Stimulated activated CD4-positive, alpha-beta T cell treated with anti-CD3 and anti-CD28 coated beads, Interleukin-1b, Interleukin-23, amount 100 ng/mL, for 48 hours (primary cell): ENCODE data around the gene WASF1.

Experiments used
- DNase-seq: peaks from one replicate; pipeline ENCODE4 v3.0.0-alpha.2; 2020

WASF1 gene

DNA sequence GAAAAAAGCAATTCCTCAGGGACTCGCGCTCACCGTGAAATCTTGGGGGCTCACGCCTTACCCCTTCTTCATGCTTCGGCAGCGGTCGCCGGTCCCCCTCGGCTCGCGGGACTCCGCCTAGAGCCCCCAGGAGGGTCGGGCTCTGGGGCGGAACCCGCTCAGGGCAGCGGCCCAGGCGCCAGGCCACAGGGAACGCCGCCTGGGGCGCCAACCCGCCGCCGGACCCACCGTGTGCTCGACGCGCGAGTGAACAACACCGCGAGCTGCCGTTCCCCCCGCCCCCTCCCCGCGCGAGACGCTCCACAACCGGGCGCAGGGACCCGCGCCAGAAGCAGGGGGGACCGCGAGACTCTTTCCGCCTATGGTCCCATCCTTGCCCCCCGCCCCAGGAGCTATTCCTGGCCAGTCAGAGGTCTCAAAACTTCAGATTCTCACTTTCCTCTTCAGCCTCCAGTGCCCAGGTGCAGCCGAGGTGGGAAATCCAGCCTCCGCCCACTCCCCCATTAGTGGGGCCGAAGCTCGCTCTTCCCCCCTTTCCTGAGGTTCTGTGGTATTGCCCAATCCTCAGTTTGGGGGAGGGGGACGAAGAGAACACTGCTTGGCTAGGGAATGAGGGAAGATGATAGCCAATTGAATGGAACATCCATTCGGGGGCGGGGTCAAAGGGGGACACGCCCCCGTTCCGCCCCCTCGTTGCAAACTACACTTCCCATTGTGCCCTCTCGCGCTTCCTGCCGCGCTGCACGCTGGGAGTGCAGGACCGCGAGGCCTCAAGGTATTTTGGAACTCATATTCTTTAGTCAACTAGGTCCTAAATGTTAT lies at the start of gene WASF1:
TSS of gene WASF1 (minus strand) at position 265 of the 822 bp plus-strand sequence. CDS start 52,069 bp downstream, outside the sequence.
- DNase-seq: peak; percentile 90

DNA sequence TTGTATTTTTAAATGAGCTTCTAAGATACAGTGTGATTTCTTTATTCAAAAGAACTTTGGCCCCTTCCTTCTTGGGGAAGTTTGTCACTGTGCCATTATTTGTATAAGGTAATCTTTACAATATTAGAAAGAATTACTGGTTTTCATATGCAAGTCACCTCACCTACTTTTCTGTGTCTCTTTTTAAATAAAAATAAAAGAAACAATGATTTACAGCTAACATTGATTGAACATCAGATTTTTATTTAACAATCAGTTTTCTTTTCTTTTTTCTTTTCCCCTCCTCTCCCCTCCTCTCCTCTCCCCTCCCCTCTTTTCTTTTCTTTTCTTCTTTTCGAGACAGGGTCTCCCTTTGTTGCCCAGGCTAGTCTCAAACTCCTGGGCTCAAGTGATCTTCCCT lies 46.8 kb upstream of the WASF1 start:
- no peak for DNase-seq

DNA sequence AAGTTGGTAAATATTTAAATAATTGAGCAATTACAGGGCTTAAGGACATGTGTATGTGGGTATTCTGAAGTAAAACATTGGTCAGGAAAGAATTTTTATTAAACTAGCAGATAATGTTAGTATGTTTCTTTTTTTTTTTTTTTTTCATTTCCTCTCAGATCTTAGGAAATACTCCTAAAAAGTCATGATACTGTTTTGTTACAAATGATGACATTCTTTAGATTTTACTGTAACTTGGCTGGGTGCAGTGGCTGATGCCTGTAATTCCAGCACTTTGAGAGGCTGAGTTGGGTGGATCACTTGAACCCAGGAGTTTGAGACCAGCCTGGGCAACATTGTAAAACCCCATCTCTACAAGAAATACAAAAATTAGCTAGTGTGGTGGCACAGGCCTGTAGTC lies 42.3 kb upstream of the WASF1 start:
- no peak for DNase-seq

DNA sequence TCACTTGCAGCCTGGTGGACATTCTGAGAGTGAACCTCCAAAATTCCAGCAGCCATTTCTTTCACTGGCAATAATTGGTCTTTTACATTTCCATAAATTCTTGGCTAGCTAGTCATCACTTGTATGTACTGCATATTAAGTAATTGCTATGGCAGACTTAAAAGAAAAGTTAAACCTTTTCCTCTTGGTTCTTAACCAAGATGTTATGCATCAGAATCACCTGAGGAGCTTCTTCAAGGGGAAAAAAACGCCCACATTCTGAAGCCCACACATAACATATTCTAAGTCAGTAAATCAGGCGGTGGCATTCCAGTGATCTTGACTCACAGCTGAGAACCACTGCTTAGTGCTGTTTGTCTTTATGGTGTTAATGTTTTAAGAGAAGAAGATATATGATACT lies 37.8 kb upstream of the WASF1 start:
- DNase-seq: no peak

DNA sequence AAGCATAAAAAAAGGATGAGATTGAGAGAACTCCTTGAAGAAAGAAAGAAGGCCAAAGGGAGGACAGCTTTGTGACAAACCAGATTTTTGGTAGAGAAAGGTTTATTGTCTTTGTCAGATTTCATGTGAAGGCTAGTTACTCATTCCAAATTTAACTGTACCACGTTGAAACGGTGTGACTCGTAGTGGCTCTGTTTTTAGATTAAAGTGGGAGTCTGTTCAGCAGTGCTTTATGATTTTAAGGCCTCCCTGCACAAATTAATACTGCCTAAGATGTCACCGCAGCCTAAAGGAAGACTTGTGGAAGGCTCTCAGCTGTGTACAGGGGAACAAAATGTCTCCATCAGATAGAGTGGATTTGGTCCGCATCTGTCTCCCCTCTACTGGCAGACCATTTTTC lies 36.7 kb upstream of the WASF1 start:
- no peak for DNase-seq

DNA sequence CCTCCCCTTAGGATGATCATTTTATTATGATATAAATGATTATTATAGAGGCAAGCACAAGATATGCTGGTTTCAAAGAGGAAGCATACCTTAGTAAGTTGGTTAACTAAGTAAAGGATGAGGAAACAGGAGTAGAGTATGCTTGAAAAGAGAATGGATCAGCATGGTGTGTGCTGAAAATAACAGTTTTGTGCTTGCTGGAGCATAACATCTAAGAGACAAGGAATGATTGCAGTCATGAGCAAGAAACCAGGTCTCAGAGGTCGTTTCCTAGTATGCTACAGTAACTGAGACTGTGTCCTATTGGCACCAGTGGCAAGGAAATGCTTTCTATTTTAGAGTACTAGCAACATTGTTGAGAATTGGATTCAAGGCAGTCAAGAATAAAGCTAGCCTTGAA lies 34.9 kb upstream of the WASF1 start:
- DNase-seq: no peak

DNA sequence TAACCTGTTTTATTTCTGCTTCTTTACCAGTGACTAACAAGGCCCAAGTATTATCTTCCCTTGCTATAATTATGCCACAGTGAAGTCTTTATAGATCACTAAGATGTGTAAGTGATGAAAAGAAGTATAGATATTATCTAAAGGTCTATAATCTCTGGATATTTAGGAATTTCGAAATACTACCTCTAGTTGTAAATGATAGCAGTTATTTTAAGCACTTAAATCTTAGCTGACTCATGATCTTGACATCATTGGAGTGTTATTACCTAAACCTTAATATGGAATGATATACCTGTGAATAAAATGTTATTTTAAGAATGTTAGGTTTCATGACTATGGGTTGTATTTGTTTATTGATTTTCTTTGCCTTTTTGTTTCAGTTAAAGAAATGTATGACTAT lies 32.3 kb upstream of the WASF1 start:
- DNase-seq: no peak

DNA sequence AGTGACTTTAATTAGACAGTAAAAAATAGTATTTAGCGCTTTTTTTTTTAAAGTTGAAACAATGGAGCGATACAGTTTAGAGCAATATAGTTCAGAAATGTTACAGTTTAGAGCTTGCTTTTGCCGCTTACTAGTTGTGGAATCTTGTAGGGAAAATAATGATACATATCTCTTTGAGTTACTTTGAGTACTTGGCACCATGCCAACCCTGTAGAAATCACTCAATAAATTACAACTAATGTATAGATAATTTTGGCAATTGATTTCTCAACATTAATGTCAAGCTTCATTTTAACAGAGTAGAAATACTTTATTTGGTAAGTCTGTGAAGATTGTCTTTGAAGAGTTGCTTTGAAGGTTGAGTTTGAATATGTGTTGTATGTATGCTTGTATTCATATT lies 28.2 kb upstream of the WASF1 start:
- DNase-seq: no peak

DNA sequence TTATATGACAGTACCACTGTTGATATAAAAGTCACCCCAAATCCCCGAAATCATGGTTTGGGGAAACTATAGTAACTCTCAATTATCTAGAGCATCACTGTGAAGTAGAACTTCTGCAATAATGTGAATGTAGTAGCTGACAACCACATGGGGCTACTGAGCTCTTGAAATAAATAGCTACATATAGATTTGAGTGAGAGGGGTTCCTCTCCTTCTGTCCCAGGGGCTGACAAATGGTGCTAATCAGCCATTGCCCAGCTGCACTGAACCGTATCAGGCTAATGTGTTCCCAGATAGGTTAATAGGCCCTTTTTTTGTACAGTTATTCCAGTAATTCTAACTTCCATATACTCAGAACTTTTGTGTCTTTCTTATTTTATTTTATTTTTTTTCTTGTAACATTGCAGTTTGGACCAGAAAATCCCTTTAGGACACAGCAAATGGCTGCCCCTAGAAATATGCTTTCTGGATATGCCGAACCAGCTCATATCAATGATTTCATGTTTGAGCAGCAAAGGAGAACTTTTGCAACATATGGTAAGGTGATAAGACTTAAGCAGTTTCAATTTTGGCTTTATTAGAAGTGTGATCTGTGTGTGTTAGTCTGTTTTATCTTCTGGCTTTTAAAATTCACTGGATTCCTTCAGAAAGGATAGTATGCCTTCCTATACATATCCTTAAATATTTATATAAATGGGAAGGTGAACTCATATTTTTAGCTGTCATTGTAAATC lies 21.8 kb upstream of the WASF1 start:
- no peak for DNase-seq

DNA sequence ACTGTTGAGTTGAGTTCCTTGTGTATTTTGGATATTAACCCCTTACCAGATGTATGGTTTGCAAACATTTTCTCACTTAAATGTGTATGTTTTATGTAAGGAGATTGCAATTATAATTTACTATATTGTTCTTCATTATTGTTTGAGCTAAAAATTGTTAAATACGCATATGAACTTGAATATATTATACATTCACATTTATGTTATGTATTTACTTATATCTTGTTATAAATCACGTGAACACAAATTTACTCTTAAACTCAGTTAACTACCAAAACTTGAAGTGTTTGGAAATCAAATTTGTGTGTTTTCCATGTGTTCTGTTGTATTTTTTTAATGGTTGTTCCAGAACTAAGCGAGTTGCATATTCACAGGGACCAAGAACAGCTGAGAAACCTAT lies 19.1 kb upstream of the WASF1 start:
- DNase-seq: no peak

DNA sequence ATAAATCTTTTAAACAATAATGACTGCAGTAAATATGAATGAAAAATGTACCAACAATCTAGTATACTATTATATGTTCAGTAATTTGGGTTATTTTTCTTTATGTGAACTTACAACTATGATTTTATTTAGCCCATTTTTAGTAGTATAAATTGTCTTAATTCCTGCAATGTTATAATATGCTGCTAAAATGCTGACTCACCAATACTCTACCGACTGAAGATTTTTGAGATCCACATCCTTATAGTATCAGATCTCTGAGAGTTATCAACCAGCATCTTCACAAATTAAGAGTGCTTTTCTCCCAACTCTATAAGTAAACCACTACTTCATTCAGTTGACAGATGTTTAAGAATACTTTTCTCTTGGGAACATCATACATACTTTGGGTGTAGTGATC lies 17.4 kb upstream of the WASF1 start:
- no peak for DNase-seq

DNA sequence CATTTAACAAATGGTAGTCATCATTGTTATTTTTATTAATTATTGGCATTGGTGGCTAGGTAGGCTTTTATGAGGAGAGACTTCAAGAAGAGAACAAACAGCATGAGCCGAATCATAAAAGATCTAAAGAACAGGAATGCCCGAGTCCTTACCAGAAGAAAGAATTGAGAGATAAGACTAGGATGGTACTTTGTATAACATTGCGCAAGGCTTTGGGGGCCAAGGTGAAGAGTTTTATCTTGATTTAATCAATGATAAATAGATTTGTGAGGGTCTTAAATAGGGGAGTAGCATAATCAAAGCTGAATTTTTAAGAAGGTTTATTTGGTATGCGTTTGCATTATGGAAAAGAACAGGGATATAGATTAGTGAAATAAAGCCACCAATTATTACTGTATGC lies 16.2 kb upstream of the WASF1 start:
- no peak for DNase-seq

DNA sequence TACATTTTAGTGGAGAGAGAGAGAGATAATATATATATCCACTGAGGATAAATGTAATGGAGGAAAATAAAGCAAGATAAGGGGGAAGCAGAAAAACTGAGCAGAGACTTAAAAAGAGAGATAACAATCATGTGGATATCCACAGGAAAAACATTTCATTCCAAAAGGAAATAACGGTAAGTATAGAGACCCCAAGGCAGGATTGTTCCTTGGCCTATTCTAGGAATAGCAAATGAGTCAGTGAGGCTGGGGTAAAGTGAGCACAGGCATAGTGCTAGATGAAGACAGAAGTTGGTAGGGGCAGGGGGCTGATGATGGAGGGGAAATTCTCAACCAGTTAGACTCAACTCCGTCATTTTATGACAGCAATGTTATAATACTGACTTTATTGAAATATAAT lies 12.0 kb upstream of the WASF1 start:
- no peak for DNase-seq

DNA sequence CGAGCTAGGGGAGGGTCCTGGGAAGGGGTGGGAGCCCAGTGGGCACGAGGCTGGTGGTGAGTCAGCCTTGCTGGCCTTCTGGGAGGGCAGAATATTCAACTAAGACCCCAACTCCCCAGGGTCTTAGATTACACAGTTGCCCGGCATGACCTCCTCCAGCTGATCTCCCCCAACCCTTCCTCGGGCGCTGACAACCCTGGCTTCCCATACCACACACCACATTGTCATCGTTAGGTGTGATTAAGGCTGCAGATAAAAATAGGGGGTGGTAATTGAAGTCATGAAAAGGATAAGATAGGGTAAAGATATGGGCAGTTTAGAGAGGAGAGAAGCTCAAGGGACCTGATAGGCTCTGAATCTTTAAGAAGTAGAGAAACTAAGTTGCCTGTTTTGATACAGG lies 11.3 kb upstream of the WASF1 start:
- no peak for DNase-seq

DNA sequence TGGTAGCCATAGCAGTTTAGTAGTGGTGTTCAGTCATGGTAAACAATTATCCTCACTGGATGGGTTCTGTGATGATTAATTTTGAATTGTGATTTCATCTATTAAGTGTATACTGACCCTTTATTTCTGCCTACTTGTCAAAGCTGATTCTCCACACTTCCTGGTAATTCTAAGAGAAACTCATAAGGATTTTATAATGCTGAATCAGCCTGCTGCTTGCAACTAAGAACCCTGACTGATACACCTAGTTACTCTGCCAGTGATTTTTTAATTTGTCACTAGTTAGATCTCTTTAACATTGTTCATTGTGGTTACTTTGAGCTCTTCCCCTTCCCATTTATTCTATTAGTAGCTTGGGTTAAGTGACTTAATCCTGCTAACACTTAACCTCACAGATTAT lies 9.3 kb upstream of the WASF1 start:
- DNase-seq: no peak

DNA sequence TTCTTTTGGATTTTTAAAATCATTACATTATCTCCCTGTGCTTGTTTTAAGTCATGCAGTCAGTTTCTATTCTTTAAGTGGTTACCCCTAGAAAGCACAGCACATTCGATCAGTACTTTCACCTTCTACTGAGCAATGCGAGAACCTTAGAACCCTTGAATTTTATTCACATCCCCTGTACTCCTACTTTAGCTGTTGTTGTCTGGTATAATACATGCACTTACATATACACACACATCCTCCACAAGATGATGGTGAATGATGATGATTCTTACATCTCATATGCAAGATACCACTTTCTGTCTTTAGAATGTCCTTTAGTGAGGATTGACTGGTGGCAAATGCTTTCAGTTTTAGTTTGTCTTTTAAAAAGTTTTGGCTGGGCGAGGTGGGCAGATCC lies 6.4 kb upstream of the WASF1 start:
- DNase-seq: no peak

DNA sequence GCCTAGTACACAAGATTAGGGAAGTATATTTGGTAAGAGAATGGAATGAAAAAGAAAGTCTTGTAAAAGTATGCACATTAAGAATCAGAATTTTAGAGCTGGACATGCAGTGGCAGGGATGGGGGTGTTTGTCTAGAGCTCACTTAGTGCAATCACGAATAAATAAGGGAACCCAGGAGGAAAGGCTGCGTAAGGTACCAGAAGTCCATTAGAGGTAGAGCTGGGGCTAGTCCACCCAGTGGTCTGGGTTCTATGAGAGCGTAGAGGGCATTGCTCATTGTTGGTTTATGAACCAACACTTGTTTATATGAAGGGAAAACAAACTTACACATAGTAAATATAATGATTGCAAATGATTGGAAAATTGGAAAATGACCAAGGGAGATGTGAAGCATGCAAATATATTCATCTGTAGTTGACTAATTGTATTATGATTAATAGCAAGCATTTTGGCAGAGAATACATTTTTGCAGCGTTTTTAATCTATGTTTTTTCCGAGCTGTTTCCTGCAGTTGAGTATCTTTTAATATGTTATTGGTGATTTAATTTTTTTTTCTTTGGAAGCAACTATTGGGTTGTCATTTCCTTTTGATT lies 3.9 kb upstream of the WASF1 start:
- no peak for DNase-seq

DNA sequence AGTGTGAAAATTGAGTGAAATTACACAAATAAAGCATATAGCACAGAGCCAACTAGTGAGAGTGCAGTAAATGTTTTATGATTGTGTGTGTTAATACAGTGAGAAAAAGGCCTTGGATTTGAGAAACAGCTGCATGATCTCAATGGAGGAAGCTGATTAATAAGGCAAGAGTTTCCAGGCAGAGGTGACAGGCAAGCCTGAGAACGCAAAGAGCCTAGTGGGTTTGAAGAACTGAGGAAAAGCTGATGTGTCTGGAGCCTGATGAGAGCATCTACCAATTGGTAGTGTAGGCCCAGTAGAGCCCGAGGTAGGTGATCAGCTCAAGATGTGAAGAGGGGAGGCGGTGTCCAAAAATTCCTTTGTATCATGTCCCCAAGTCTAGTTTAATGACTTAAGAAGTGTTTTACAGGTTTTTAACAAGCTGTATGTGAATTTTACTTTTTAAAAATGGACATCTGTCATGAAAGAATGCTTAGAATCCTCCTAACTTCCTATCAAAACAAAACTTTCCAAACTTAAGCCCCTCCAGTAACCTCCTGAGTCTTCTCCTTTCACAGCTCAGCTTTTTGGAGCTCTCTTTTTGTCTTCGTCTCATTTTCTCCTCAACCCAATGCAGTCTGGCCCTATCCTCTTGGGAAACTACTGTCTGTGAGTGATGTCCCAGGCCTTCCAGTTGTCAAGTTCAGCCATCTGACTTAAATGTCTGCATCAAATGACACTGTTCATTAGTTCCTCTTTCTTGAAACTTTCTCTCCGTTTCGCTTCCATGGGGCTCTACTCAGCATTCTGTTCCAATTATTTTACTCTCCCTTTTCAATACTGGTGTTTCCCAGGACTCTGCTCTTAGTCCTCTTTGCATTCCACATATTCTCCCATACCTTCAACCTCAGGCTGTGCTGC lies 1.9 kb upstream of the WASF1 start:
- DNase-seq: peak; percentile 6

DNA sequence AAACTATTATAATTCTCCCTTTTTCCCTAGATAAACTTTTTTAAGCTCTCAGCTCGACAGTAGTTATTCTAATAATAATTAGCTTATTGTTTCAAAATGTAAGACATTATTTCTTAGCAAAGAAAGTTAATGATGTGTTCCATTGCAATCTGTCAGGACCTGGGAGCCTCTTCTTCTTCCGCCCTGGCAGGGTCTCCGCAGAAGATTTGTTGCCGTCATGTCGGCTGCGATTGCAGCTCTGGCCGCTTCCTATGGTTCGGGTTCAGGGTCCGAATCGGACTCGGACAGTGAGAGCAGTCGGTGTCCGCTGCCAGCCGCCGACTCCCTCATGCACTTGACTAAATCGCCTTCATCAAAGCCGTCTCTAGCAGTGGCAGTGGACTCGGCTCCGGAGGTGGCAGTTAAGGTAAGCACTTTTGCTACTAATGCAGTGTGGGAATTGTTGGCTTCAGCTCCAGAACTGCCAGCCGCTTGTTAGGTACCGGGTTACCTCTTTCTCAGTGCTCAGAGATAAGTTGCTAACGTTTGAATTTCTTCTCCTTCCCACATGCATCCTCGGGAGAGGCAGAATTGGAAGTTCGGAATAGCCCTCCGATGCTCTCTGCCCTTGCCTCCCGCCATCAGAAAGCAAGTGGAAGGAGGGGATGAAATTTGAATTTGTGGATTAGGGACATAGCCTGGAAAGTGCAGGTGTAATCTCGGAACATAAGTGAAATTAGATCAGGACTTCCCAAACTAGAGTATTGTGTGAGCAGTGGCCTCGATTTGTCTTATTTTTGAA lies 948 bp upstream of the WASF1 start, which contains the start of gene CDC40:
TSS of gene CDC40 (plus strand) at position 200 of the 781 bp plus-strand sequence. CDS start at position 218, 18 bp downstream.
- DNase-seq: peak; percentile 42

DNA sequence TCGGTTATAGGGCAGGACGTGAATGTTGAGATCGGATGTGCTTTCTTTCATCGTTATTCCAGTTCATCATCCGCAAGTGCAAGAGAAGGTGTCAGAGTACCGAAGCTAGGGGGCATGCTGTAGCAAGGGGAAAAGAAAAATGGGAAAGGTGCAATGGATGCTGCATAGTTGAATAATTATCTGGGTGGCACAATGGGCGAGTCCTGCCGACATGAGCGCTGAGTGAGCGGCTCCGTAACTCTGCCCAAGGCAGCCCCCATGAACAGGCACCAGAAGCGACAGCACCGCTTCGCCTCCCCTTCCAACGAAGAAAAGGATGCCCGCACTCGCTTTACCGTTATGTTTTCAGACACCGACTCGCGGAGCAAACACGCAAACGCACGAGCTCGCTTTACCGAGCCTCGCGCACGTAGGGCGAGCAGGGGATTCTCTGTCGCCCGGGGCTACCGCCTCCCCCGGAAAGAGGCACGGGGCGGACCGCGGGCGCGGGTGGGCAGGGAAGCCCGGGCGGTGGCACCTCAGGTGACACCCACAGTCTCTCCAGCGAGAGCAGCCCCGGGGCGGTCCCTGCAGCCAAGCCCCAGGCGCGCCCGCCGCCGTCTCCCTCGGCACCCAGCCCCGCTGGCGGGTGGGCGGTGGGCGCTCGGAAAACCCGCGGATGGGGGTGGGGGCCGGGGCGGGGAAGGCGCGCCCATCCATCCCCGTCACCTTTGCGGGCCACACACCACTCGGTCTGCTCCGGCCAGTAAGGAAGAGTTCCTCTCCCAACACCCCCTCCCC lies 654 bp downstream of the WASF1 start:
- DNase-seq: peak; percentile 43

DNA sequence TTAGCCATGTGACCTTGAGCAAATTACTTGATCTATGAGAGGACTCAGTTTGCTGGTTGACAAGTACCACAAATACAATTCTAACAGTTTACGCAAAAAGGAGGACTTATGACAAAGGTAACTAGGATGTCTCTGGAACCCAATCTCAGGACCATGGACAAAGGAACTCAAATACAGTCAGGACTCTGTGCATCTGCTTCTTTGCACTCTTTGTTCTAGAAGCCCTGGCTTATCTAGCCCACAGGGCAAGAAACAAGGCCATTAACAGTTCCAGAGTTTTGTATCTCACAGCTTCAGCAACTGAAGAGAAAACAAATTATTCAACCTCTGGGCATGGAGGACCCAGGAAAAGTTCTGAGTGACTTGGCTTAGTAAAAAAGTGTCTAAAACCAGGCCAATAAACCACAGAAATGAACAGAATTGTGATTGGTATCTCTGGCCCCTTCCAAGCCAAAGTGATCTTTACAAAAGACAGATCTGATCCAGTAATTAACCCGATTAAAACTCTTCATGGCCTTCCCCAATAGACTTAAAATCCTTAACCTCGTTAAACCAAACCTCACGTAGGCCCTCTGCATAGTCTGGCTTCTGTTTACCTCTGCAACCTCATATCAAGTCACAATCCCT lies 5.9 kb downstream of the WASF1 start:
- DNase-seq: no peak
